Mesenchymal stem cell (in vitro differentiated cells and primary cell): ENCODE data around the gene OGT.
"Not testable (repeated sequence)": the region's sequence is repeated elsewhere in the genome, so short reads cannot be mapped to it uniquely, and the experiment has no call there.

Source experiments
- DNase-seq: peaks from one replicate; pipeline ENCODE4 v3.0.0-alpha.2; 2013
- H2AFZ ChIP-seq: one replicate; pipeline ENCODE4 v1.6.1; 2013; ENCODE audit warnings: low read depth, mild to moderate bottlenecking, control low read depth, inconsistent platforms, low read length, moderate library complexity
- H2AK5ac ChIP-seq: 2 replicates; pipeline ENCODE4 v1.6.1; 2013; ENCODE audit warnings: low read length, moderate library complexity, mild to moderate bottlenecking, inconsistent platforms; ENCODE audit not compliant: severe bottlenecking
- H2BK120ac ChIP-seq: one replicate; pipeline ENCODE4 v1.6.1; 2013; ENCODE audit warnings: low read depth, mild to moderate bottlenecking, inconsistent platforms, low read length, moderate library complexity
- H2BK12ac ChIP-seq, 2 experiments: one replicate each; pipeline ENCODE4 v1.6.1; 2013; ENCODE audit warnings: inconsistent platforms in 2 of 2, low read length in 2 of 2, mild to moderate bottlenecking in 2 of 2, moderate library complexity in 2 of 2, control low read depth in 1 of 2
- H2BK15ac ChIP-seq: one replicate; pipeline ENCODE4 v1.6.1; 2013; ENCODE audit warnings: mild to moderate bottlenecking, low read depth, inconsistent platforms; ENCODE audit not compliant: poor library complexity, severe bottlenecking
- H2BK5ac ChIP-seq: 2 replicates; pipeline ENCODE4 v1.6.1; 2013; ENCODE audit warnings: low read depth, mild to moderate bottlenecking, low read length, control low read depth, inconsistent platforms; ENCODE audit not compliant: poor library complexity, severe bottlenecking
- H3K14ac ChIP-seq, 2 experiments: one replicate each; pipeline ENCODE4 v1.6.1; 2013; ENCODE audit warnings: inconsistent platforms in 2 of 2, low read length in 2 of 2, control low read depth in 1 of 2, mild to moderate bottlenecking in 1 of 2, moderate library complexity in 1 of 2
- H3K18ac ChIP-seq, 2 experiments: one replicate each; pipeline ENCODE4 v1.6.1; 2013; ENCODE audit warnings: inconsistent platforms in 2 of 2, low read length in 2 of 2, control low read depth in 1 of 2, low read depth in 1 of 2, mild to moderate bottlenecking in 1 of 2
- H3K23ac ChIP-seq, 2 experiments: one replicate each; pipeline ENCODE4 v1.6.1; 2013; ENCODE audit warnings: inconsistent platforms in 2 of 2, low read length in 2 of 2, mild to moderate bottlenecking in 2 of 2, moderate library complexity in 2 of 2, control low read depth in 1 of 2
- H3K27ac ChIP-seq: 2 replicates; pipeline ENCODE4 v1.5.1; 2013; ENCODE audit warnings: mild to moderate bottlenecking, moderate library complexity, low read length, control low read depth, inconsistent platforms; ENCODE audit not compliant: poor library complexity, severe bottlenecking
- H3K27me3 ChIP-seq, 2 experiments: 2 replicates each; pipeline versions ENCODE4 v1.6.1 to v1.7.0; 2013; ENCODE audit warnings: low read length in 2 of 2, mild to moderate bottlenecking in 2 of 2, moderate library complexity in 2 of 2, control low read depth in 1 of 2, inconsistent platforms in 1 of 2; ENCODE audit not compliant: control insufficient read depth in 1 of 2, insufficient read depth in 1 of 2
- H3K36me3 ChIP-seq, 2 experiments: 2 replicates each; pipeline versions ENCODE4 v1.6.1 to v1.7.0; 2013; ENCODE audit warnings: low read length in 2 of 2, control low read depth in 1 of 2, inconsistent platforms in 1 of 2, low read depth in 1 of 2, mild to moderate bottlenecking in 1 of 2; ENCODE audit not compliant: insufficient read depth in 2 of 2, control insufficient read depth in 1 of 2
- H3K4ac ChIP-seq, 2 experiments: one replicate each; pipeline ENCODE4 v1.6.1; 2013; ENCODE audit warnings: inconsistent platforms in 2 of 2, low read length in 2 of 2, mild to moderate bottlenecking in 2 of 2, moderate library complexity in 2 of 2, control low read depth in 1 of 2, low read depth in 1 of 2
- H3K4me1 ChIP-seq: 2 replicates; pipeline ENCODE4 v1.6.1; 2013; ENCODE audit warnings: low read depth, low read length, control low read depth; ENCODE audit not compliant: control insufficient read depth, insufficient read depth
- H3K4me2 ChIP-seq: 2 replicates; pipeline ENCODE4 v1.6.1; 2013; ENCODE audit warnings: low read length, mild to moderate bottlenecking, inconsistent platforms; ENCODE audit not compliant: poor library complexity, severe bottlenecking
- H3K4me3 ChIP-seq, 2 experiments: 2 replicates each; pipeline versions ENCODE4 v1.5.1 to v1.7.0; 2013; ENCODE audit warnings: low read length in 2 of 2, mild to moderate bottlenecking in 2 of 2, control low read depth in 1 of 2, low read depth in 1 of 2; ENCODE audit not compliant: insufficient read depth in 1 of 2
- H3K79me1 ChIP-seq: replicated peaks from 2 replicates; pipeline ENCODE4 v1.6.1; 2013; ENCODE audit warnings: mild to moderate bottlenecking, control low read depth, low read length, inconsistent platforms; ENCODE audit not compliant: poor library complexity, severe bottlenecking
- H3K9ac ChIP-seq: 2 replicates; pipeline ENCODE4 v1.7.0; 2013; ENCODE audit warnings: mild to moderate bottlenecking, low read length, moderate library complexity
- H3K9me3 ChIP-seq: 2 replicates; pipeline ENCODE4 v1.7.0; 2013; ENCODE audit warnings: mild to moderate bottlenecking, low read length; ENCODE audit not compliant: control insufficient read depth
- H4K8ac ChIP-seq: one replicate; pipeline ENCODE4 v1.6.1; 2013; ENCODE audit warnings: inconsistent platforms, mild to moderate bottlenecking, low read length, moderate library complexity
- H4K91ac ChIP-seq: one replicate; pipeline ENCODE4 v1.6.1; 2013; ENCODE audit warnings: mild to moderate bottlenecking, low read length, inconsistent platforms
- WGBS: methylation state at CpG from one replicate; pipeline ENCODE4 v1.1.7; 2013; ENCODE audit warnings: mixed read lengths; 5-methylcytosine and 5-hydroxymethylcytosine counted together

Gene OGT

DNA sequence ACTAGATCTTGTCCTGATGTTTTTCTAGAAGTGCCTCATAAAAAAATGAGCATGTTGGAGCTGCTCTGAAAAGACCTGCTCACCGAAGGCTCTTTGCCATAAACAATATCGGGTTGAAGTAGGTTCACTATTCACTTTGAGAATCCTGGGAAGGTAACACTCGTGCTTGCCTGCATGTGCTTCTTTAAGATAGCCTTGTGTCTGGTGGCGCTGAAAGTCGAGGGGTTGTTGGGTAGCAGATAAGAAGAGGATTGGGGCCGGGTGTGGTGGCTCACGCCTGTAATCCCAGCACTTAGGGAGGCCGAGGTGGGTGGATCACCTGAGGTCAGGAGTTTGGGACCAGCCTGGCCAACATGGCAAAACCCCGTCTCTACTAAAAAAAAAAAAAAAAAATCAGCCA is 78.8 kb downstream of the OGT start:
- Histone ChIP-seq H3K36me3 (peaks cover 52 to 78% of the 10 kb centered on the region in 2 experiments), H3K27me3 (peaks cover 0 to 12% of the 10 kb centered on the region in 2 experiments), H3K9me3 (peaks cover 21% of the 10 kb centered on the region), H3K79me1 (peaks cover 12% of the 10 kb centered on the region)
- not testable (repeated sequence) for H3K23ac ChIP-seq, H4K8ac ChIP-seq, H3K4ac ChIP-seq, H2BK12ac ChIP-seq, H3K4me3 ChIP-seq, H3K4me1 ChIP-seq, H4K91ac ChIP-seq, H2AK5ac ChIP-seq, H3K27ac ChIP-seq, DNase-seq, H2BK5ac ChIP-seq, H3K18ac ChIP-seq, H3K9ac ChIP-seq, H3K4me2 ChIP-seq, H3K14ac ChIP-seq, H2AFZ ChIP-seq, H2BK15ac ChIP-seq, H2BK120ac ChIP-seq
- 92% methylated on average over 3 of the region's 9 CpGs for WGBS

DNA sequence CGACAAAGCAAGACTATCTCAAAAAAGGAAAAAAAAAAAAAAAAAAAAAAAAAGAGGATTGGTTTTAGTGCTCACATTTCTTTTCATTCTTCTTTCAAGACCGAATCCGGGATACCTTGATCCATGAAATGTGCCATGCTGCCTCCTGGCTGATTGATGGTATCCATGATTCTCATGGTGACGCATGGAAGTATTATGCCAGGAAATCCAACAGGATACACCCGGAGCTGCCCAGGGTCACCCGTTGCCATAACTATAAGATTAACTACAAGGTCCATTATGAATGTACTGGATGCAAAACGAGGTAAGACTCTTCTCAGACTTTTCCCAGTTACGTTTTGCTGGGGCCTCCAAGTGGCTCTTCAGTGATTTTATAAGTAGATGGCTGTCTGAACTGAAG is 79.4 kb downstream of the OGT start:
- Histone ChIP-seq H3K9ac (no peak overlapping the region), H3K18ac (no peak overlapping the region)

DNA sequence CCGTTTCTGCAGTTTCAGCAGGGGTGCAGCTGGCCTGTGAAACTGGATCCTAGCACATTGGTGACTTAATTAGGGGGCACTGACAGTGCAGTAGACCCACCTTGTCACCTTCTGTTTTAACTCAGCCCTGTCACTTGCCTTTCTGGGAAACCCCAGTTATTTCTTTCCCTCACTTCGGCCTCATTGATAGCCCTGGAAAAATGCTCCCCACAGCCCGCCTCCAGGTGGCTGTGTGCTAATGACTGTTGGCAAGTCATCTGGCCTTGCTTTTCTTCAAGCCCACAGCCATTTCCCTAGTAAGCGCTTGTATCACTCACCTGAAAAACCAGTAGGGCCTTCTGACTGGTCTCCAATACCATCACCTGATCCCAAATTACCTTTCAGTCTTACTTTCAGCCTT is 82.2 kb downstream of the OGT start:
- Histone ChIP-seq H3K4me3 (no peak overlapping the region), H3K14ac (no peak overlapping the region), H3K9me3 (no peaks in the 10 kb centered on the region), H2BK15ac (no peak overlapping the region), H3K9ac (no peak overlapping the region), H3K79me1 (peaks cover 7% of the 10 kb centered on the region), H3K23ac (no peak overlapping the region), H2AFZ (no peak overlapping the region), H3K27ac (no peak overlapping the region), H2BK120ac (no peak overlapping the region), H2AK5ac (no peak overlapping the region), H3K18ac (no peak overlapping the region), H4K8ac (no peak overlapping the region), H3K4me2 (no peak overlapping the region), H3K4ac (no peak overlapping the region), H4K91ac (no peak overlapping the region), H3K36me3 (peaks cover 48 to 71% of the 10 kb centered on the region in 2 experiments), H2BK12ac (no peak overlapping the region), H3K4me1 (peaks cover 2% of the 10 kb centered on the region), H3K27me3 (peaks cover 0 to 12% of the 10 kb centered on the region in 2 experiments), H2BK5ac (no peak overlapping the region)
- no peak for DNase-seq
- WGBS, result 95% methylated on average over 4 of the region's 4 CpGs

More for the DNA sequence above, 79.4 kb downstream of the OGT start:
- Histone ChIP-seq H3K4me3 (no peak overlapping the region), H3K4me1 (no peaks in the 10 kb centered on the region), H3K36me3 (peaks cover 54 to 73% of the 10 kb centered on the region in 2 experiments), H4K8ac (no peak overlapping the region), H2BK5ac (no peak overlapping the region), H3K79me1 (peaks cover 10% of the 10 kb centered on the region), H2BK120ac (no peak overlapping the region), H2AFZ (no peak overlapping the region), H3K27me3 (peaks cover 0 to 12% of the 10 kb centered on the region in 2 experiments), H2AK5ac (no peak overlapping the region), H3K14ac (no peak overlapping the region), H3K9me3 (peaks cover 20% of the 10 kb centered on the region), H2BK15ac (no peak overlapping the region), H3K4ac (no peak overlapping the region), H2BK12ac (no peak overlapping the region), H3K23ac (no peak overlapping the region), H3K4me2 (no peak overlapping the region), H3K27ac (no peak overlapping the region), H4K91ac (no peak overlapping the region)
- 97% methylated on average over 4 of the region's 8 CpGs for WGBS
- DNase-seq, result no peak

DNA sequence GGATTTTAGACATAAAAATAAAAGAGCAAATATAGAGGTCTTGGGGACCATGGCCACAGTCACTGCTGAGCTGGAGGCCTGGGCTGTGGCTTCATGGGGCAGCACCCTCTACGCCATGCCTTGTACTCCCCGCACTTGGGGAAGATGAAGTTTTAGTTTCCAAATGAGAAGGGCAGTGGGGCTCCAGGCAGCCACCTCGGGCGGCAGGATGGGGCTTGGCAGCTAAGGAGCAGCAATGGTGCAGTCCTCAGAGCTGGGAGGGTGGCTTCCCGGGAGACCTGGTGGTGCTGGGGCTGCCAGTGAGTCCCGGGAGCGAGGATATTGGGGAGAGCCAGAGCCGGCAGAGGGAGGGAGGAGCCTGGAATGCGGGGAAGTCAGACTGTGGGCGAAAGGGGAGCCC is 83.0 kb downstream of the OGT start:
- no peak overlapping the region for H3K18ac ChIP-seq
- no peak overlapping the region for H3K4ac ChIP-seq
- peaks cover 6% of the 10 kb centered on the region for H3K79me1 ChIP-seq
- no peak overlapping the region for H4K8ac ChIP-seq
- no peak overlapping the region for H2BK12ac ChIP-seq
- H3K4me3 ChIP-seq, result no peak overlapping the region
- no peaks in the 10 kb centered on the region for H3K9me3 ChIP-seq
- 99% methylated on average over 10 of the region's 10 CpGs for WGBS
- H3K36me3 ChIP-seq, result peaks cover 41 to 68% of the 10 kb centered on the region in 2 experiments
- H3K27ac ChIP-seq, result no peak overlapping the region
- H4K91ac ChIP-seq, result no peak overlapping the region
- no peak overlapping the region for H3K4me2 ChIP-seq
- no peak overlapping the region for H2BK120ac ChIP-seq
- H2AK5ac ChIP-seq, result no peak overlapping the region
- no peak for DNase-seq
- peaks cover 2% of the 10 kb centered on the region for H3K4me1 ChIP-seq
- no peak overlapping the region for H2BK15ac ChIP-seq
- no peak overlapping the region for H2AFZ ChIP-seq
- peaks cover 0 to 12% of the 10 kb centered on the region in 2 experiments for H3K27me3 ChIP-seq
- no peak overlapping the region for H3K9ac ChIP-seq
- no peak overlapping the region for H3K23ac ChIP-seq
- no peak overlapping the region for H2BK5ac ChIP-seq
- no peak overlapping the region for H3K14ac ChIP-seq
